NOMO-1 (cell line): ENCODE measurements around the gene FADS1.

Experiments used
- DNase-seq, 2 experiments: peaks; one replicate each; lab custom pipeline; 2025; ENCODE audit not compliant: unreplicated experiment in 2 of 2; lab: John Stamatoyannopoulos, UW

Gene FADS1

GRCh38 chr11:61778920-61779650, 37.7 kb downstream of the FADS1 start:
- no peak for DNase-seq

GRCh38 chr11:61778357-61778886, 38.4 kb downstream of the FADS1 start:
- no peak for DNase-seq

- DNase-seq: no peak
These were observed 39.3 kb downstream of the FADS1 start for GRCh38 chr11:61777234-61778090.

GRCh38 chr11:61776561-61777075, 40.2 kb downstream of the FADS1 start:
- peak; percentile 38 to 58 for DNase-seq

- no peak for DNase-seq
These were observed 40.9 kb downstream of the FADS1 start for GRCh38 chr11:61775606-61776554.

- no peak for DNase-seq
These were observed 41.7 kb downstream of the FADS1 start for GRCh38 chr11:61775106-61775505.

GRCh38 chr11:61774411-61774810, 42.4 kb downstream of the FADS1 start:
- no peak for DNase-seq

- no peak for DNase-seq
These were observed 43.0 kb downstream of the FADS1 start for GRCh38 chr11:61773809-61774208.

- DNase-seq: no peak
These were observed 43.4 kb downstream of the FADS1 start for GRCh38 chr11:61773356-61773755.

- no peak for DNase-seq
These were observed 44.8 kb downstream of the FADS1 start for GRCh38 chr11:61771985-61772455.

GRCh38 chr11:61771195-61771894, 45.5 kb downstream of the FADS1 start:
- no peak for DNase-seq

GRCh38 chr11:61769946-61770683, 46.7 kb downstream of the FADS1 start:
- no peak for DNase-seq

- no peak for DNase-seq
These were observed 47.5 kb downstream of the FADS1 start for GRCh38 chr11:61769169-61769920.

GRCh38 chr11:61768376-61769076, 48.3 kb downstream of the FADS1 start:
- no peak for DNase-seq

- no peak for DNase-seq
These were observed 50.4 kb downstream of the FADS1 start for GRCh38 chr11:61766353-61766841.

GRCh38 chr11:61765550-61766253, 51.1 kb downstream of the FADS1 start:
- DNase-seq: no peak
